ENCODE results near the gene BTG4. TPM values are rescaled to one million over a fixed set of nuclear protein-coding genes. Genes with fewer than 3 reads are reported as not detected.

The BTG4 gene
- total and polyA plus RNA-seq, 2 donors (not counting 1 experiment from before 2014, with no cell fraction given) = not detected

DNA sequence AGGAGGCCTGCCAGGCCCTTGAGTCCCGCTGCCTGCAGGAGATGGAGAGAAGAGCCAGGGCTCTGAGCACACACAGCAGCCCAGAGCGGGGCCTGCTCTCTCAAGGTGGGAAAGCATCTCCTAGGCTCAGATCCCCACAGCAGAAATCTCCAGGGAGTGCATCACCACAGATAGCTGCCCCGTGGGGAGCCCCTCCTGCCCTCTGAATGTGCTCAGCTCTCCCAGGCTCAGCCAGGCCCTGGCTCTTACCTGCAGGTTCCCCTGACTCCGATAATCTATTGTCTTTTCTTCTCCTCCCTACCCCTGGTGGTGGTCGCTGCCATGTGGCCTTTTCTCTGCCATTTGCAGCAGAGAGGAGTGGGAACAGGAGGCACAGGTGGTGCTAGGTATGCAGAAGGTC lies 49.9 kb downstream of the BTG4 start:
- Histone ChIP-seq H3K27ac (ENCODE audit: low read length in 2 of 2) (no peak overlapping the region), H3K4me2 (replicated peaks; ENCODE audit: low read depth, low read length, poor library complexity, severe bottlenecking) (no peak overlapping the region), H2AFZ (ENCODE audit: insufficient read depth, low read depth, low read length, poor library complexity, severe bottlenecking) (no peak overlapping the region), H4K20me1 (ENCODE audit: control insufficient read depth, insufficient read depth, low read length, poor library complexity, severe bottlenecking) (no peaks in the 10 kb centered on the region), H3K4me3 (ENCODE audit: control extremely low read depth in 1 of 5, extremely low read depth in 1 of 5, insufficient read depth in 1 of 5, low read depth in 2 of 5, low read length in 4 of 5) (no peak overlapping the region), H3K79me2 (ENCODE audit: control insufficient read depth, insufficient read depth, low read length) (no peaks in the 10 kb centered on the region), H3K9ac (ENCODE audit: low read length) (no peak overlapping the region), H3K27me3 (replicated peaks in 1 of 4; ENCODE audit: control extremely low read depth in 1 of 4, control insufficient read depth in 3 of 4, insufficient read depth in 4 of 4, low read length in 3 of 4) (peaks cover 0 to 7% (median 2%) of the 10 kb centered on the region in 4 experiments), H3K4me1 (ENCODE audit: control insufficient read depth in 2 of 2, insufficient read depth in 2 of 2, low read length in 2 of 2) (no peaks in the 10 kb centered on the region), H3K36me3 (replicated peaks in 1 of 2; ENCODE audit: control extremely low read depth in 1 of 2, control insufficient read depth in 1 of 2, extremely low read depth in 1 of 2, insufficient read depth in 2 of 2, low read length in 1 of 2) (no peaks in the 10 kb centered on the region), H3K9me3 (ENCODE audit: control extremely low read depth in 1 of 3, control insufficient read depth in 2 of 3, insufficient read depth in 1 of 3, low read length in 2 of 3) (no peaks in the 10 kb centered on the region)
- TF ChIP-seq, protein P1, sequence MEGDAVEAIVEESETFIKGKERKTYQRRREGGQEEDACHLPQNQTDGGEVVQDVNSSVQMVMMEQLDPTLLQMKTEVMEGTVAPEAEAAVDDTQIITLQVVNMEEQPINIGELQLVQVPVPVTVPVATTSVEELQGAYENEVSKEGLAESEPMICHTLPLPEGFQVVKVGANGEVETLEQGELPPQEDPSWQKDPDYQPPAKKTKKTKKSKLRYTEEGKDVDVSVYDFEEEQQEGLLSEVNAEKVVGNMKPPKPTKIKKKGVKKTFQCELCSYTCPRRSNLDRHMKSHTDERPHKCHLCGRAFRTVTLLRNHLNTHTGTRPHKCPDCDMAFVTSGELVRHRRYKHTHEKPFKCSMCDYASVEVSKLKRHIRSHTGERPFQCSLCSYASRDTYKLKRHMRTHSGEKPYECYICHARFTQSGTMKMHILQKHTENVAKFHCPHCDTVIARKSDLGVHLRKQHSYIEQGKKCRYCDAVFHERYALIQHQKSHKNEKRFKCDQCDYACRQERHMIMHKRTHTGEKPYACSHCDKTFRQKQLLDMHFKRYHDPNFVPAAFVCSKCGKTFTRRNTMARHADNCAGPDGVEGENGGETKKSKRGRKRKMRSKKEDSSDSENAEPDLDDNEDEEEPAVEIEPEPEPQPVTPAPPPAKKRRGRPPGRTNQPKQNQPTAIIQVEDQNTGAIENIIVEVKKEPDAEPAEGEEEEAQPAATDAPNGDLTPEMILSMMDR (IDR thresholded peaks at IDR 0.05) = no peak
- no peak for TF ChIP-seq EZH2 (IDR thresholded peaks at IDR 0.05; ENCODE audit: borderline replicate concordance, insufficient read depth, low read depth, low read length, poor library complexity, severe bottlenecking)
- Mint-ChIP-seq H3K4me3 (no peak overlapping the region), H3K9me3 (ENCODE audit: insufficient read depth) (no peaks in the 10 kb centered on the region), H3K27ac (no peak overlapping the region), H3K27me3 (peaks cover 43% of the 10 kb centered on the region), H3K4me1 (no peaks in the 10 kb centered on the region)
- WGBS (ENCODE audit: insufficient coverage) = 71% methylated on average over 2 of the region's 5 CpGs
- CTCF ChIA-PET = no interaction called here
- POLR2A ChIA-PET = no interaction called here
- DNase-seq (no peak), ATAC-seq (ENCODE audit: low read depth) (no peak)
- intact Hi-C loops (cut with micrococcal nuclease) = no loop called here

DNA sequence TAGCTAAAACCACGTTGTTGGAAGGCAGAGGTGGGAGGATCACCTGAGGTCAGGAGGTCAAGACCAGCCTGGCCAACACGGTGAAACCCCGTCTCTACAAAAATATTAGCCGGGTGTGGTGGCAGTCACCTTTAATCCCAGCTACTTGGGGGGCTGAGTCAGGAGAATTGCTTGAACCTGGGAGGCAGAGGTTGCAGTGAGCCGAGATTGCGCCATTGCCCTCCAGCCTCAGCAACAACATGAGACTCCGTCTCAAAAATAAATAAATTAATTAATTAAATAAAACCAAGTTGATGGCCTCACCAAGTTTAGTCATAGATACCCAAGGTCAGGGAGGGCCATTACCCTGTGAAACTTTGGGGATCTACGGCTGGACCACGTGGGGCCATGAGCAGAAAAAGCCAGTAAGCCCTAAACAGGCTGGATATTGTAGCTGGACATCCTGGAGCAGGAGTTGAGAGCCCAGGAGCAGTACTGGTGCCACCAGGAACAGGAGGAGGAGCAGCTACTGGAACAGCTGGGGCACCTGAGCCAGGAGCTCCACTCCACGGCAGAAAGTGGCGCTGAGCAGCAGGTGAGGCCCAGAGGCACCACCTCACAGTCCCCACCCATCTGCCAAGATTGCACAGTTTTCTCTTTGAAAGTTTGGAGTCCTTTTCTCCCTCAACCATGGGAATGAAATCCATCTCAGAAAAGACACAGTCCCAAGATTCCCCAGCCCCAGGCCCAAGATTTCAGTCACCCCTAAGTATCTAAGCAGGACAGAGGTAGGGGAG lies 50.5 kb downstream of the BTG4 start:
- TF ChIP-seq, protein P1 (IDR thresholded peaks at IDR 0.05) = no peak
- TF ChIP-seq EZH2 (IDR thresholded peaks at IDR 0.05; ENCODE audit: borderline replicate concordance, insufficient read depth, low read depth, low read length, poor library complexity, severe bottlenecking) = no peak
- Mint-ChIP-seq H3K27ac (no peak overlapping the region), H3K4me1 (no peaks in the 10 kb centered on the region), H3K4me3 (no peak overlapping the region), H3K27me3 (peaks cover 41% of the 10 kb centered on the region), H3K9me3 (ENCODE audit: insufficient read depth) (no peaks in the 10 kb centered on the region)
- no peaks in the 10 kb centered on the region for H4K20me1 ChIP-seq (ENCODE audit: control insufficient read depth, insufficient read depth, low read length, poor library complexity, severe bottlenecking)
- ATAC-seq (ENCODE audit: low read depth) (no peak), DNase-seq (no peak)
- H3K79me2 ChIP-seq (ENCODE audit: control insufficient read depth, insufficient read depth, low read length) = no peaks in the 10 kb centered on the region
- no peak overlapping the region for H3K4me3 ChIP-seq (ENCODE audit: control extremely low read depth in 1 of 5, extremely low read depth in 1 of 5, insufficient read depth in 1 of 5, low read depth in 2 of 5, low read length in 4 of 5)
- no peaks in the 10 kb centered on the region for H3K36me3 ChIP-seq (replicated peaks in 1 of 2; ENCODE audit: control extremely low read depth in 1 of 2, control insufficient read depth in 1 of 2, extremely low read depth in 1 of 2, insufficient read depth in 2 of 2, low read length in 1 of 2)
- no peaks in the 10 kb centered on the region for H3K9me3 ChIP-seq (ENCODE audit: control extremely low read depth in 1 of 3, control insufficient read depth in 2 of 3, insufficient read depth in 1 of 3, low read length in 2 of 3)
- no peaks in the 10 kb centered on the region for H3K4me1 ChIP-seq (ENCODE audit: control insufficient read depth in 2 of 2, insufficient read depth in 2 of 2, low read length in 2 of 2)
- WGBS (ENCODE audit: insufficient coverage) = 90% methylated on average over 6 of the region's 11 CpGs
- ChIA-PET POLR2A (no interaction called here), CTCF (no interaction called here)
- H3K27me3 ChIP-seq (replicated peaks in 1 of 4; ENCODE audit: control extremely low read depth in 1 of 4, control insufficient read depth in 3 of 4, insufficient read depth in 4 of 4, low read length in 3 of 4) = peaks cover 0 to 10% (median 2%) of the 10 kb centered on the region in 4 experiments
- H3K4me2 ChIP-seq (replicated peaks; ENCODE audit: low read depth, low read length, poor library complexity, severe bottlenecking) = no peak overlapping the region
- no peak overlapping the region for H3K9ac ChIP-seq (ENCODE audit: low read length)
- H2AFZ ChIP-seq (ENCODE audit: insufficient read depth, low read depth, low read length, poor library complexity, severe bottlenecking) = no peak overlapping the region
- intact Hi-C loops (cut with micrococcal nuclease) = no loop called here
- H3K27ac ChIP-seq (ENCODE audit: low read length in 2 of 2) = no peak overlapping the region

All from B cell (primary cell).